T-helper 17 cell (primary cell): ENCODE data around the gene SNURF. TPM values are rescaled to one million over a fixed set of nuclear protein-coding genes. Genes with fewer than 3 reads are reported as not detected.
"Not testable (repeated sequence)": the region's sequence is repeated elsewhere in the genome, so short reads cannot be mapped to it uniquely, and the experiment has no call there.

ENCODE experiments used
- ATAC-seq: fragments of 150-1000 bp; cut with Tn5 transposase; 2 replicates; pipeline ENCODE4 v1.10.0; 2021; ENCODE audit warnings: mild to moderate bottlenecking, moderate library complexity
- DNase-seq, 3 donors: peaks; one replicate each; pipeline versions ENCODE4 v3.0.0 to v3.0.0-alpha.2; 2020 to 2021
- H3K9me3 ChIP-seq: one replicate; pipeline ENCODE4 v1.7.0; 2013; ENCODE audit warnings: low read length, mild to moderate bottlenecking; ENCODE audit not compliant: control insufficient read depth, poor library complexity, severe bottlenecking
- H3K27ac Mint-ChIP-seq: one replicate; pipeline ENCODE4 v1.8.0; 2022; ENCODE audit warnings: mild to moderate bottlenecking, moderate library complexity, mixed read lengths
- H3K27me3 Mint-ChIP-seq: one replicate; pipeline ENCODE4 v1.8.0; 2022; ENCODE audit warnings: mixed read lengths
- H3K36me3 Mint-ChIP-seq: one replicate; pipeline ENCODE4 v1.8.0; 2022; ENCODE audit warnings: low read depth, mixed read lengths
- H3K4me1 Mint-ChIP-seq: one replicate; pipeline ENCODE4 v1.8.0; 2022; ENCODE audit warnings: mild to moderate bottlenecking, mixed read lengths
- H3K4me3 Mint-ChIP-seq: one replicate; pipeline ENCODE4 v1.8.0; 2022; ENCODE audit warnings: mild to moderate bottlenecking, moderate library complexity, mixed read lengths
- total RNA-seq, 4 donors: library from RNA in 2 of 4; stranded (reverse) in 2 of 4; gene quantifications; one replicate each; pipeline ENCODE4 v1.2.3 and lab custom pipeline; 2022 to 2026

Gene SNURF
- total RNA-seq, 2 donors from 2014 or later: 13.2 to 23.0 TPM

GRCh38 chr15:24945711-24946110 is 9.1 kb upstream of the SNURF start:
- ATAC-seq (no peak), DNase-seq (no peak)
- Mint-ChIP-seq H3K4me1 (no peaks in the 10 kb centered on the region), H3K27ac (no peak overlapping the region), H3K36me3 (no peaks in the 10 kb centered on the region), H3K4me3 (no peak overlapping the region), H3K27me3 (no peaks in the 10 kb centered on the region)
- H3K9me3 ChIP-seq: no peaks in the 10 kb centered on the region

DNA sequence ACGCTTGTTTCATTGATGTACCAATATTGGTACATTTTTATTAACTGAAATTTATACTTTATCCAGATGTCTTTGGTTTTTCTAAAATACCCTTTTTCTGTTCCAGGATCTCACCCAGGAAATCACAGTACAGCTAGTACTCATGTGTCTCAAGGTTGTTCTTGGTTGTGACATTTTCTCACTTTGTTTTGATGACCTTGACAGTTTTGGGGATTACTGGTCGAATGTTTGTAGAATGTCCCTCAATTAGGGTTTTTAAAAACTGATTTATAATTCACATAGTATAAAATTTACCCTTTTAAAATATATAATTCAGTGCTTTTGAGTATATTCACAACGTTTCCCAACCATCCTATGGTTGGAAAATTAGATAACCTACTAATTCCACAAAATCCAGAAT is 6.3 kb upstream of the SNURF start:
- no peak for ATAC-seq
- Mint-ChIP-seq H3K27me3 (no peaks in the 10 kb centered on the region), H3K36me3 (no peaks in the 10 kb centered on the region), H3K27ac (no peak overlapping the region), H3K4me1 (no peaks in the 10 kb centered on the region), H3K4me3 (no peak overlapping the region)
- no peak for DNase-seq
- H3K9me3 ChIP-seq: no peaks in the 10 kb centered on the region

DNA sequence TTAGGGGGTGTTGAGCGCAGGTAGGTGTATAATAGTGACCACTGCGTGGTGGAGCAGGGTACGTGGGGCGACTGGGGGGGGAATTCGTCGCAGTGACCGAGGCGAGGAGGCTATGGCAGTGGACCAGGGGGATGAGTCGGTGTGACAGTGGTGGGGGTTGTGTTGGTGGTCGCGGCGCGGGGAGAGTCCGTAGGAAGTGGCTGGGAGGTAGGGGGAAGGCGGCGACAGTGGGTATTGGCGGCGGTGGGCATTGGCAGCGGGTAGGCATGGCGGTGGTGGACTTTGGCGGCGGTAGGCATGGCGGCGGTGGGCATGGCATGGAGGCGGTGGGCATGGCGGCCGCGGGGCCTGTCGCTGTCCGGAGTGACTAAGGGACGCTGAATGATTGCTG is 739 bp downstream of the SNURF start:
- DNase-seq: peak; percentile 4 to 12 (median 7)
- no peaks in the 10 kb centered on the region for H3K9me3 ChIP-seq
- peak overlapping the region; percentile 96 for H3K27ac Mint-ChIP-seq
- H3K36me3 Mint-ChIP-seq: peaks cover 9% of the 10 kb centered on the region
- no peaks in the 10 kb centered on the region for H3K27me3 Mint-ChIP-seq
- peak overlapping the region; percentile 92 for H3K4me3 Mint-ChIP-seq
- peaks cover 9% of the 10 kb centered on the region for H3K4me1 Mint-ChIP-seq
- peak; percentile 2 for ATAC-seq

DNA sequence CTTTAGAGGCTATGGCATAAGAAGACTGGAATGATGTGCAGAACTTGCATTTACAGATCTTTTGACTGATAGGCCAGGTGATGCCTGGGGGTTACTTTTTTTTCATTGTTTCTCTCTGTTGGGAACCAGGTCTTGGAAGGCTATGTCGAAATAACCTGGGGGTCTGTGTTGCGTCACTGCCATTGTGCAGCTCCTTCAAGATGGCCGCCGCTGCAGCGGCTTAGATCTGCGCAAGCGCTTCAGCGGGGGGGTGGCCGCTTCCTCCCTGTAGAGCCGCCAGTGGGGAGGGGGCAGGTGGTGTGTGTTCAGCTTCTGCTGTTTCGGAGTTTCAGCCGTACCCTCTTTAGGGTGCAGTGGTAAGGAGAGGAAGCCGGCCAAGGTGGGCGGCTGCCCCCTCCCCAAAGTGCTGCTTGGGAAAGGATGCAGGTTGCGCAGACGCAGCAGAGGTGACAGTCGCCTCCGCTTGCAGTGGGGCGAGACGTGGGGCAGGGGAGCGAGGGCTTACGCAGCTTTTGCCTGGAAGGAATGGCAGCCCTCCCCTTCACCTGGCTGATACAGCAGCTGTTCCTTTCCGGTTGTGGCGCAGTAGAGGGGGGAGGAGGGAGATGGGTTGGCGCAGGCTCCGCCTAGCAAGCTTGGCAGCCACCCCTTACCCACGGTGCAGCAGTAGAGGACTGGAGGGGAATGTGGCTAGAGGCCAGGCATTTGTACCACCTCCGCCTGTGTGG is 1.5 kb downstream of the SNURF start:
- Mint-ChIP-seq H3K36me3 (peaks cover 9% of the 10 kb centered on the region), H3K4me1 (peaks cover 9% of the 10 kb centered on the region)

DNA sequence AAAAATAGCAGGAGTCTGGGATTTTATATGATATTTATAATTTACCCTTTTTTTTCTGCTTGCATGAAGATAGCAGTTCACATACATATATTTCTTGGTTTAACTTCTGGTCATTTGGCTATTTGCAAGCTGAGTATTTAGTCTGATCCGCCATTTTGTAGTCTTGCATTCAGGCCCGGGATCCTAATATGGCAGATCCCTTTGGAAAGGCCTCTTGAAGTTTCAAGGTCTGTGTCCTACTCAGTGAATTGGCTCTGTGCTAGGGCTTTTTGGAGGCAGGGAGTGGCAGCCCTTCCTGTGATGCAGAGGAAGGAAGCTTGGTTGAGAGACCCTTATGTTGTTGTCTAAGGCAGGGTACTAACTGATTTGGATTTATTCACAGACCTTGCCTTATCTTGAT is 2.9 kb downstream of the SNURF start:
- Mint-ChIP-seq H3K27me3 (no peaks in the 10 kb centered on the region), H3K36me3 (peaks cover 9% of the 10 kb centered on the region), H3K27ac (peak overlapping the region; percentile 96), H3K4me1 (peaks cover 9% of the 10 kb centered on the region), H3K4me3 (no peak overlapping the region)
- no peaks in the 10 kb centered on the region for H3K9me3 ChIP-seq
- DNase-seq: no peak
- no peak for ATAC-seq

More for the DNA sequence above, 1.5 kb downstream of the SNURF start:
- Mint-ChIP-seq H3K4me3 (peak overlapping the region; percentile 92), H3K27ac (peak overlapping the region; percentile 96), H3K27me3 (no peaks in the 10 kb centered on the region)
- H3K9me3 ChIP-seq: no peaks in the 10 kb centered on the region
- DNase-seq: peak; percentile 41 to 59 (median 59)
- ATAC-seq: peak; percentile 82

GRCh38 chr15:24961967-24962366 is 7.2 kb downstream of the SNURF start:
- no peak for DNase-seq
- no peak for ATAC-seq
- no peak overlapping the region for H3K4me3 Mint-ChIP-seq
- no peaks in the 10 kb centered on the region for H3K27me3 Mint-ChIP-seq
- no peak overlapping the region for H3K27ac Mint-ChIP-seq
- no peaks in the 10 kb centered on the region for H3K36me3 Mint-ChIP-seq
- peaks cover 7% of the 10 kb centered on the region for H3K9me3 ChIP-seq
- peaks cover 7% of the 10 kb centered on the region for H3K4me1 Mint-ChIP-seq

DNA sequence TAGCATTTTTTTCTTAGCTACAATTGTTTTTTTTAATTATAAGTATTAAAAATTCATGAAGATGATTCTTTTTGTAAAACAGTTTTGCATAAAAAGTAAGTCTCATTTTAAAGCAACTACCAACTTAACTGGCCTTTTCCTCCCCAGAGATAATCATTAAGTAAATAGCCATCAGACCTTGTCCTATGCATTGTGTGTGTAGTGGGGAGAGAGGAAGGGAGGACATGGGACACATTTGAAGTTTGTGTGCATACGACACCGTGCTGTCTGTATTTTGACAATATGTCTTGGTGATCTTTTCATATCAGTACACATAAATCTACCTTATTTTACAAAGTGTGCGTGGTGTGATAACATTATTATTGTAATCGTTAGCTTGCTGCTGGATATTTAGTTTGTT is 8.1 kb downstream of the SNURF start:
- peaks cover 3% of the 10 kb centered on the region for H3K4me1 Mint-ChIP-seq
- no peak for DNase-seq
- H3K9me3 ChIP-seq: peaks cover 7% of the 10 kb centered on the region

GRCh38 chr15:24966364-24967103 is 11.7 kb downstream of the SNURF start:
- H3K27me3 Mint-ChIP-seq: no peaks in the 10 kb centered on the region
- no peak overlapping the region for H3K27ac Mint-ChIP-seq
- H3K4me1 Mint-ChIP-seq: no peaks in the 10 kb centered on the region
- H3K9me3 ChIP-seq: peaks cover 7% of the 10 kb centered on the region
- no peaks in the 10 kb centered on the region for H3K36me3 Mint-ChIP-seq
- no peak for DNase-seq
- H3K4me3 Mint-ChIP-seq: no peak overlapping the region
- ATAC-seq: no peak

More for the DNA sequence above, 8.1 kb downstream of the SNURF start:
- Mint-ChIP-seq H3K36me3 (no peaks in the 10 kb centered on the region), H3K27me3 (no peaks in the 10 kb centered on the region), H3K4me3 (no peak overlapping the region), H3K27ac (no peak overlapping the region)
- no peak for ATAC-seq

GRCh38 chr15:24971052-24971451 is 16.3 kb downstream of the SNURF start:
- peaks cover 2% of the 10 kb centered on the region for H3K9me3 ChIP-seq

GRCh38 chr15:24971772-24972171 is 17.0 kb downstream of the SNURF start:
- no peak for ATAC-seq
- no peaks in the 10 kb centered on the region for H3K4me1 Mint-ChIP-seq
- no peak for DNase-seq
- H3K36me3 Mint-ChIP-seq: peaks cover 2% of the 10 kb centered on the region
- no peaks in the 10 kb centered on the region for H3K9me3 ChIP-seq
- H3K27ac Mint-ChIP-seq: no peak overlapping the region
- H3K4me3 Mint-ChIP-seq: no peak overlapping the region
- no peaks in the 10 kb centered on the region for H3K27me3 Mint-ChIP-seq

More at GRCh38 chr15:24971052-24971451, 16.3 kb downstream of the SNURF start:
- ATAC-seq (no peak), DNase-seq (no peak)
- Mint-ChIP-seq H3K4me3 (no peak overlapping the region), H3K27ac (no peak overlapping the region), H3K27me3 (no peaks in the 10 kb centered on the region), H3K36me3 (peaks cover 2% of the 10 kb centered on the region), H3K4me1 (no peaks in the 10 kb centered on the region)

DNA sequence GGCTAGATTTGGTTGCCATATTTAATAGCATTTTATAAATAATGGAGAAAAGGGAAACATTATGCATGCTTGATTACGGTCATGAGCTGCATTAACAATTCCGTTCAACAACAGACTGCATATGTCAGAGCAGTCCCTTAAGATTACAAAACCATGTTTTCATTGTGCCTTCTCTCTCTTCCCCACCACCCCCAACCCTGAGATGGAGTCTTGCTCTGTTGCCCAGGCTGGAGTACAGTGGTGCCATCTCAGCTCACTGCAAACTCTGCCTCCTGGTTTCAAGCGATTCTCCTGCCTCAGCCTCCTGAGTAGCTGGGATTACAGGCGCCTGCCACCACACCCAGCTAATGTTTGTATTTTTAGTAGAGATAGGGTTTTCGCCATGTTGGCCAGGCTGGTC is 17.9 kb downstream of the SNURF start:
- H3K4me3 Mint-ChIP-seq, H3K9me3 ChIP-seq, DNase-seq, H3K27ac Mint-ChIP-seq, H3K4me1 Mint-ChIP-seq, H3K36me3 Mint-ChIP-seq, H3K27me3 Mint-ChIP-seq, ATAC-seq: not testable (repeated sequence)

DNA sequence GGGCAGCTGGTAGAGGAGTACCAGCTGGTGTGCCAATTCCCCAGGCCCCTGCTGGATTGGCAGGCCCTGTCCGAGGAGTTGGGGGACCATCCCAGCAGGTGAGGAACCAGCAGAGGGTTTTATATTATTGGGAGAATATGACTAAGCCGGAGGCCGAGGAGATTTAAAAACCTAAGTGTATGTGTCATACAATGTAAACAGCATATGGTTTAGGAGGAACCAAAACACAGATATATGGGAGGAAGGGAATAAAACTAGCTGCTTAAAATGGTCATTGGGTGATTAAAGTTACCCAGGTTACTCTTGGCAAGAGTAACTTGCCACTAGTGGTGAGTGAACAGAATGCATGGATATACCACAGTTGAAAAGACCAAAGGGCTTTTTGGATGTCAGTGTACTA is 22.1 kb downstream of the SNURF start:
- ATAC-seq: no peak
- DNase-seq: no peak
- Mint-ChIP-seq H3K27me3 (no peaks in the 10 kb centered on the region), H3K27ac (no peak overlapping the region), H3K4me3 (no peak overlapping the region), H3K4me1 (no peaks in the 10 kb centered on the region), H3K36me3 (peaks cover 7% of the 10 kb centered on the region)
- H3K9me3 ChIP-seq: peaks cover 4% of the 10 kb centered on the region

DNA sequence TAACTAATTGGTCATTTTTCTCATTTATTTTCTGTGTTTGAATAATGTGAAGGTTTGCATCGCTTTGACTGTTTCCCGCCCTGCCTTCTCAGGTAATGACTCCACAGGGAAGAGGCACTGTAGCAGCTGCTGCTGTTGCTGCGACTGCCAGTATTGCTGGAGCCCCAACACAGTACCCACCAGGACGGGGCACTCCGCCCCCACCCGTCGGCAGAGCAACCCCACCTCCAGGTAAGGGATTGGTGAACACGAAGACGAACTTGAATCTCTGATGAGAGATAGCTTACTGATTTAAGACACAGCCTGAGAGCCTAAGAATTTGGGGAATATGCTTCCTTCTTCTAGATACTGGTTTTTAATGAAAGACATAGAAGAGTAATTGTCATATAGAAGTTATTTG is 22.9 kb downstream of the SNURF start:
- Mint-ChIP-seq H3K27ac (no peak overlapping the region), H3K27me3 (no peaks in the 10 kb centered on the region), H3K36me3 (peaks cover 7% of the 10 kb centered on the region), H3K4me1 (no peaks in the 10 kb centered on the region), H3K4me3 (no peak overlapping the region)
- ATAC-seq: no peak
- DNase-seq: no peak
- peaks cover 4% of the 10 kb centered on the region for H3K9me3 ChIP-seq

GRCh38 chr15:24985224-24985623 is 30.4 kb downstream of the SNURF start:
- no peak overlapping the region for H3K4me3 Mint-ChIP-seq
- H3K9me3 ChIP-seq: peaks cover 4% of the 10 kb centered on the region
- no peaks in the 10 kb centered on the region for H3K27me3 Mint-ChIP-seq
- H3K36me3 Mint-ChIP-seq: peaks cover 2% of the 10 kb centered on the region
- H3K4me1 Mint-ChIP-seq: no peaks in the 10 kb centered on the region
- ATAC-seq (no peak), DNase-seq (no peak)
- H3K27ac Mint-ChIP-seq: no peak overlapping the region
